H1 (cell line): Measurements from ENCODE around the gene RBL1. TPM values are rescaled to one million over a fixed set of nuclear protein-coding genes. Genes with fewer than 3 reads are reported as not detected.

Source experiments
- CTCF ChIA-PET: fragments of 300-600 bp; sonication (Branson Sonifier 250); formaldehyde crosslinking; loops from one replicate; lab custom pipeline; 2021; ENCODE audit not compliant: partially characterized antibody; lab: Charles Lee
- POLR2A ChIA-PET: fragments of 300-600 bp; sonication (Branson Sonifier 250); formaldehyde crosslinking; loops from one replicate; lab custom pipeline; 2021; ENCODE audit warnings: inconsistent platforms; ENCODE audit not compliant: partially characterized antibody; lab: Charles Lee
- DNase-seq, 2 experiments: peaks; one replicate each; pipeline versions ENCODE4 v3.0.0 to v3.0.0-alpha.2; 2010 to 2022; ENCODE audit warnings: low spot score in 2 of 2, low read depth in 1 of 2, mixed read lengths in 1 of 2
- FAIRE-seq: peaks from 2 replicates; lab custom pipeline; 2011; peaks lifted over from hg19 to GRCh38; lab: Jason Lieb, UNC
- H2AFZ ChIP-seq: 2 replicates; pipeline ENCODE4 v1.8.1; 2012; ENCODE audit warnings: low read length, inconsistent platforms
- H2AK5ac ChIP-seq: 2 replicates; pipeline ENCODE4 v1.6.1; 2013; ENCODE audit warnings: low read depth, low read length
- H2BK120ac ChIP-seq: replicated peaks from 2 replicates; pipeline ENCODE3; 2013; ENCODE audit warnings: low read depth, low read length, inconsistent platforms
- H2BK12ac ChIP-seq: 2 replicates; pipeline ENCODE4 v1.6.1; 2013; ENCODE audit warnings: low read depth, low read length
- H2BK15ac ChIP-seq: 2 replicates; pipeline ENCODE4 v1.6.1; 2013; ENCODE audit warnings: low read length
- H2BK20ac ChIP-seq: 2 replicates; pipeline ENCODE4 v1.6.1; 2013; ENCODE audit warnings: low read length
- H2BK5ac ChIP-seq: 2 replicates; pipeline ENCODE4 v1.6.1; 2013; ENCODE audit warnings: low read depth, low read length
- H3K14ac ChIP-seq: 2 replicates; pipeline ENCODE4 v1.6.1; 2013; ENCODE audit warnings: inconsistent platforms; ENCODE audit not compliant: insufficient read length
- H3K18ac ChIP-seq: 2 replicates; pipeline ENCODE4 v1.6.1; 2013; ENCODE audit warnings: low read length; ENCODE audit errors: extremely low read depth
- H3K23ac ChIP-seq: 2 replicates; pipeline ENCODE4 v1.6.1; 2013; ENCODE audit warnings: inconsistent platforms; ENCODE audit not compliant: insufficient read length
- H3K23me2 ChIP-seq: 2 replicates; pipeline ENCODE4 v1.6.1; 2013; ENCODE audit warnings: low read depth, low read length
- H3K27ac ChIP-seq: 2 replicates; pipeline ENCODE4 v1.6.1; 2011; ENCODE audit warnings: low read depth, low read length, inconsistent platforms
- H3K27me3 ChIP-seq, 4 experiments: replicated peaks in 1 of 4; 1 replicate in 1 of 4; 2 replicates in 3 of 4; pipeline versions ENCODE4 v1.6.1 to v1.8.1; 2011 to 2013; ENCODE audit warnings: low read length in 3 of 4, mild to moderate bottlenecking in 3 of 4, inconsistent platforms in 2 of 4, mixed read lengths in 2 of 4, moderate library complexity in 1 of 4; ENCODE audit not compliant: control insufficient read depth in 3 of 4, insufficient read depth in 3 of 4; ENCODE audit errors: extremely low read depth in 1 of 4
- H3K36me3 ChIP-seq, 4 experiments: 2 replicates each; pipeline versions ENCODE4 v1.6.1 to v1.8.1; 2011 to 2013; ENCODE audit warnings: mild to moderate bottlenecking in 4 of 4, low read length in 3 of 4, moderate library complexity in 2 of 4, control low read depth in 1 of 4, inconsistent platforms in 1 of 4; ENCODE audit not compliant: insufficient read depth in 4 of 4, control insufficient read depth in 2 of 4
- H3K4ac ChIP-seq: replicated peaks from 2 replicates; pipeline ENCODE3; 2013; ENCODE audit warnings: low read length, low read depth, mixed read lengths, inconsistent platforms; ENCODE audit not compliant: insufficient read length
- H3K4me1 ChIP-seq, 4 experiments: replicated peaks in 1 of 4; 1 replicate in 1 of 4; 2 replicates in 3 of 4; pipeline versions ENCODE4 v1.6.1 to v1.8.1; 2011 to 2013; ENCODE audit warnings: low read length in 3 of 4, inconsistent platforms in 2 of 4, mixed read lengths in 1 of 4; ENCODE audit not compliant: insufficient read depth in 4 of 4, control insufficient read depth in 3 of 4
- H3K4me2 ChIP-seq, 2 experiments: 2 replicates each; pipeline versions ENCODE4 v1.6.1 to v1.8.1; 2011 to 2013; ENCODE audit warnings: low read depth in 2 of 2, low read length in 2 of 2, control low read depth in 1 of 2, inconsistent platforms in 1 of 2, mild to moderate bottlenecking in 1 of 2; ENCODE audit not compliant: insufficient read depth in 1 of 2
- H3K4me3 ChIP-seq, 4 experiments: fragments of 200-600, 300-600 bp in 1 of 4; sonication (generic), shearing (Covaris generic), sonication (Bioruptor Twin) in 1 of 4; 2 replicates each; pipeline versions ENCODE4 v1.5.1 to v1.8.1; 2011 to 2016; ENCODE audit warnings: low read length in 4 of 4, low read depth in 3 of 4, control low read depth in 2 of 4, inconsistent platforms in 2 of 4, mild to moderate bottlenecking in 2 of 4, mixed read lengths in 1 of 4, moderate library complexity in 1 of 4; ENCODE audit not compliant: insufficient read depth in 2 of 4; ENCODE audit errors: extremely low read depth in 1 of 4
- H3K56ac ChIP-seq: replicated peaks from 2 replicates; pipeline ENCODE3; 2013; ENCODE audit warnings: low read depth, mild to moderate bottlenecking, mixed read lengths, low read length, inconsistent platforms; ENCODE audit not compliant: insufficient read length
- H3K79me1 ChIP-seq: 2 replicates; pipeline ENCODE4 v1.6.1; 2013; ENCODE audit warnings: low read depth, low read length, control low read depth
- H3K79me2 ChIP-seq, 2 experiments: 2 replicates each; pipeline versions ENCODE4 v1.6.1 to v1.8.1; 2012 to 2013; ENCODE audit warnings: low read length in 2 of 2, mild to moderate bottlenecking in 2 of 2, inconsistent platforms in 1 of 2; ENCODE audit not compliant: insufficient read depth in 2 of 2, control insufficient read depth in 1 of 2
- H3K9ac ChIP-seq, 4 experiments: replicated peaks in 1 of 4; 1 replicate in 1 of 4; 2 replicates in 3 of 4; pipeline versions ENCODE4 v1.6.1 to v1.8.1; 2011 to 2013; ENCODE audit warnings: low read depth in 3 of 4, low read length in 3 of 4, control low read depth in 2 of 4, mild to moderate bottlenecking in 2 of 4, moderate library complexity in 2 of 4, inconsistent platforms in 1 of 4; ENCODE audit errors: extremely low read depth in 1 of 4
- H3K9me3 ChIP-seq, 2 experiments: 2 replicates each; pipeline versions ENCODE4 v1.6.1 to v1.8.1; 2012 to 2013; ENCODE audit warnings: mild to moderate bottlenecking in 2 of 2, moderate library complexity in 2 of 2, control low read depth in 1 of 2, inconsistent platforms in 1 of 2, low read depth in 1 of 2, low read length in 1 of 2, mixed read lengths in 1 of 2; ENCODE audit not compliant: insufficient read depth in 2 of 2
- H4K20me1 ChIP-seq, 2 experiments: replicated peaks in 1 of 2; 2 replicates each; pipeline versions ENCODE3 to v1.8.1; 2011 to 2013; ENCODE audit warnings: inconsistent platforms in 2 of 2, low read length in 2 of 2, mild to moderate bottlenecking in 1 of 2; ENCODE audit not compliant: insufficient read depth in 2 of 2, control insufficient read depth in 1 of 2
- H4K5ac ChIP-seq: 2 replicates; pipeline ENCODE4 v1.6.1; 2013; ENCODE audit warnings: low read length, low read depth, mixed read lengths, inconsistent platforms; ENCODE audit not compliant: insufficient read length
- H4K8ac ChIP-seq: 2 replicates; pipeline ENCODE4 v1.8.0; 2013; ENCODE audit warnings: mild to moderate bottlenecking, moderate library complexity, low read length, inconsistent platforms; ENCODE audit not compliant: insufficient read depth; ENCODE audit errors: extremely low read depth
- H4K91ac ChIP-seq: replicated peaks from 2 replicates; pipeline ENCODE3; 2013; ENCODE audit warnings: low read length, mixed read lengths, inconsistent platforms; ENCODE audit not compliant: insufficient read length
- GTF2F1 ChIP-seq: IDR thresholded peaks from 2 replicates; pipeline ENCODE4 v1.6.1; 2012; ENCODE audit warnings: low read depth, low read length, improper control_type of control experiment, borderline replicate concordance
- JUND ChIP-seq: IDR thresholded peaks from 2 replicates; pipeline ENCODE4 v1.6.1; 2011; ENCODE audit warnings: mild to moderate bottlenecking, improper control_type of control experiment, low read length
- SRF ChIP-seq: IDR thresholded peaks from 2 replicates; pipeline ENCODE4 v1.6.1; 2011; ENCODE audit warnings: mild to moderate bottlenecking, low read depth, low read length, moderate library complexity
- WGBS, 2 experiments: shearing (Covaris generic) in 1 of 2; methylation state at CpG; one replicate each; pipeline versions ENCODE4 v1.1.6 to v1.1.7; 2013 to 2015; ENCODE audit warnings: low lambda C conversion rate in 2 of 2, mixed read lengths in 2 of 2, inconsistent platforms in 1 of 2, low coverage in 1 of 2, missing lambda C conversion rate in 1 of 2; ENCODE audit not compliant: insufficient replicate concordance in 2 of 2, insufficient coverage in 1 of 2, insufficient read length in 1 of 2; ENCODE audit errors: extremely low coverage in 1 of 2, missing lambda C conversion rate in 1 of 2; 5-methylcytosine and 5-hydroxymethylcytosine counted together
- polyA plus RNA-seq, 7 experiments: library from polyadenylated mRNA; depleted of rRNA in 3 of 7; stranded (reverse) in 5 of 7; unstranded in 2 of 7; fragments of >200 nt in 5 of 7; fragments of 200-250 nt in 2 of 7; gene quantifications; 1 replicate in 5 of 7; 2 replicates in 1 of 7; 4 replicates in 1 of 7; pipeline versions ENCODE4 v1.2.1 to v1.2.3, GENCODE V29; 2011 to 2013; ENCODE audit warnings: missing spikeins in 2 of 7, mixed read lengths in 2 of 7
- total RNA-seq: library from RNA; stranded (reverse); fragmentation: NEBNext Ultra II Directional; extraction: Animal tissue kit (Norgen Biotek cat#: 25700); gene quantifications from 2 replicates; pipeline ENCODE4 v1.2.1, GENCODE V29; 2021

RBL1 gene
- total and polyA plus RNA-seq, 2 of the 8 experiments (the other 6 are each of a cell fraction or from before 2014, with no cell fraction given): 3.2 to 12.3 TPM

DNA sequence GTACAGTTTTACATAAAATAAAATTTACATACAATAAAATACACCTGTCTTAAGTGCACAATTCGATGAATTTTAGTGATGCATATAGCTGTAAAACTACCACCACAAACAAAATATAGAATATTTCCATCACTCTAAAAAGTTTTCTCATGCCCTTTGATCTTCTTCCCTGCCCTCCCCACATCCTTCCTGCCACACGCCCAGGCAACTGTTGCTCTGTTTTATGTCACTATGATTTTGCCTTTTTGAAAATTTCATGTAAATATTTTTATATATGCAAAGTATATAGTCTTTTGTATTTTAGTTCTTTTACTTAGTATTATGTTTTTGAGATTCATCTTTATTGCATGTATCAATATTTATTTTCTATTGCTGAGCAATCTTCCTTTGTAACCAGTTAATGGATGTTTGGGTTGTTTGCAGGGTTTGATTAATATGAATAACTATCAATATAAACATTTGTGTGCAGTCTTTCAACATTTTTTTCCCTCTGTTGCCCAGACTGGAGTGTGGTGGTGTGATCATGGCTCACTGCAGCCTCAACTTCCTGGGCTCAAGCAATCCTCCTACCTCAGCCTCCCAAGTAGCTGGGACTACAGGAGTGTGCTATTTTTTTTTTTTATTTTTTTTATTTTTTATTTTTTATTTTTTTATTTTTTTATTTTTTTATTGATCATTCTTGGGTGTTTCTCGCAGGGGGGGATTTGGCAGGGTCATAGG lies 120.5 kb downstream of the RBL1 start:
- Histone ChIP-seq H3K4me3 (no peak overlapping the region), H2BK20ac (no peak overlapping the region), H3K56ac (no peak overlapping the region), H4K20me1 (no peaks in the 10 kb centered on the region), H3K79me1 (no peaks in the 10 kb centered on the region), H3K18ac (no peak overlapping the region), H3K9me3 (peaks cover 0 to 3% of the 10 kb centered on the region in 2 experiments; a peak in 2 of 4 replicates), H4K91ac (no peak overlapping the region), H2BK12ac (no peak overlapping the region), H3K4me2 (no peak overlapping the region), H4K5ac (no peak overlapping the region), H3K4ac (no peak overlapping the region), H3K36me3 (no peaks in the 10 kb centered on the region), H2AFZ (no peak overlapping the region), H3K79me2 (no peaks in the 10 kb centered on the region), H3K23ac (no peak overlapping the region), H3K14ac (no peak overlapping the region), H3K9ac (no peak overlapping the region), H2AK5ac (no peak overlapping the region), H4K8ac (no peak overlapping the region), H2BK5ac (no peak overlapping the region), H3K27ac (no peak overlapping the region), H2BK120ac (no peak overlapping the region), H3K23me2 (no peaks in the 10 kb centered on the region), H3K27me3 (no peaks in the 10 kb centered on the region), H3K4me1 (no peaks in the 10 kb centered on the region), H2BK15ac (no peak overlapping the region)
- FAIRE-seq (no peak), DNase-seq (no peak)
- ChIA-PET CTCF (interaction anchor here (0.9 kb wide), 1 partner anchor 107 kb away, joined by 3 read pairs; no protein-coding TSS in a partner anchor), POLR2A (interaction anchor here (1.2 kb wide), 1 partner anchor 21 kb away, joined by 4 read pairs; no protein-coding TSS in a partner anchor)
- 89% methylated on average over 3 of the region's 3 CpGs; no CpG with 5 or more reads in 1 of the 2 experiments for WGBS, 2 experiments
- no peak for TF ChIP-seq JUND
- no peak for TF ChIP-seq SRF
- no peak for TF ChIP-seq GTF2F1
